COLO668 (cell line): ENCODE results near the gene TIMP3.
"Not testable (repeated sequence)": the region's sequence is repeated elsewhere in the genome, so short reads cannot be mapped to it uniquely, and the experiment has no call there.

Experiments used
- DNase-seq: peaks from one replicate; lab custom pipeline; 2025; ENCODE audit not compliant: unreplicated experiment; lab: John Stamatoyannopoulos, UW

Gene TIMP3

DNA sequence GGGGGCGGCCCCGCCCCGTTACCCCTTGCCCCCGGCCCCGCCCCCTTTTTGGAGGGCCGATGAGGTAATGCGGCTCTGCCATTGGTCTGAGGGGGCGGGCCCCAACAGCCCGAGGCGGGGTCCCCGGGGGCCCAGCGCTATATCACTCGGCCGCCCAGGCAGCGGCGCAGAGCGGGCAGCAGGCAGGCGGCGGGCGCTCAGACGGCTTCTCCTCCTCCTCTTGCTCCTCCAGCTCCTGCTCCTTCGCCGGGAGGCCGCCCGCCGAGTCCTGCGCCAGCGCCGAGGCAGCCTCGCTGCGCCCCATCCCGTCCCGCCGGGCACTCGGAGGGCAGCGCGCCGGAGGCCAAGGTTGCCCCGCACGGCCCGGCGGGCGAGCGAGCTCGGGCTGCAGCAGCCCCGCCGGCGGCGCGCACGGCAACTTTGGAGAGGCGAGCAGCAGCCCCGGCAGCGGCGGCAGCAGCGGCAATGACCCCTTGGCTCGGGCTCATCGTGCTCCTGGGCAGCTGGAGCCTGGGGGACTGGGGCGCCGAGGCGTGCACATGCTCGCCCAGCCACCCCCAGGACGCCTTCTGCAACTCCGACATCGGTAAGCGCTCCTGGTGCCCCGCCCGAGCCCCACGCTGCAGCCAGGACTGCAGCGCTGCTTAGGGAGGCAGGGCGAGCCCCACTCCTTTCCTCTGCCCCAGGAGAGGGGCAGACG, at the start of gene TIMP3:
TSS of gene TIMP3 (plus strand) at position 169 of the 700 bp plus-strand sequence. CDS start at position 466, 297 bp downstream.
- DNase-seq: no peak

DNA sequence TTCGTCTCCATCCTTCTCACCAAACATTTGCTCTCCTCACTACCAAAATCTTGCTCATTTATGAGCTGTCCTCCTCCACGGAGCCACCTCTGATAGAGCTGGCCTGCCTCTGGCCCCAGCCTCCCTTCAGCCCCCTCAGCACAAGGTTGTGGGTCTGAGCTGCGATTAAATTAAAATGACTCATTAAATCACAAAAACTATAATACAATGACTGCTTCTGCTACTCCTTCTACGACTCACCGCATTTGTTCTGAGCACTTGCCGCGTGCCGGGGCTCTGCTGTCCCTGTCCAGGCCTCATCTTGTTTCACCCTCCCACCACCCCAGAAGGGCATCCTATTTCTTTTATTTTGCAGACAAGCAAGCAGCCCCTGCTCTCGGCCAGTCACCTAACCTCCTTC, 49.2 kb upstream of the TIMP3 start:
- no peak for DNase-seq

DNA sequence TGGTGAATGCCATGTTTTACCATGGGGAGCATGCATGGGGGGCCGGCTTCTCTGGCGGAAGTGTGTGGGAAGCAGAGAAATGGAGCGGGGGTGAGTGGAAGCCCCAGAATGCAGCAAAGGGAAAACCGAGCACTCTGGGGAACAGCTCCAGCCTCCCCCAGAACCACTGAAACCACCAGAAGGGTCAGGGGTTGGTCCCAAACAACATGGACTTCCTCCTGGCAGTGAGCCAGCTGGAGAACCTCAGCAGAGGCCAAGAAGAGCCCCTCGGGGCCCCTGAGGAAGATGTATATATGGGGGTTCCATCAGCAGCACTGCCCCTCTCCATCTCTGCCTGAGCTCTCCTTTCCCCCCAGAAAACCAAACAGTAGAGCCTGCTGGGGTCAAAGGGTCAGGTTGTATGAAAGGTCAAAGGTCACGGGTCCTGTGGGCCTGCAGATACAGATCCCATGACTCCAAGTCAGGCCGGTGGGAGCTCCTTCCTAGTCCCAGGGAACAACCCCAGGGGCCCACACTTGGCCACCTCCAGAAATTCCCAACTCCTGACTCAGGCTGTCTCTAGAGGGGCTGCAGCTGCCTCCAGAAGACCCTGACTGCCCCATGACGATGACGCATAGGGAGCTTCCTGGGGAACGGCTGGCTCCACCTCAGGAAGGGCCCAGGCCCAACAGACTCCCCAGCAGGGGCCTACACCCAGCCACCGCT, 48.5 kb upstream of the TIMP3 start:
- DNase-seq: no peak

DNA sequence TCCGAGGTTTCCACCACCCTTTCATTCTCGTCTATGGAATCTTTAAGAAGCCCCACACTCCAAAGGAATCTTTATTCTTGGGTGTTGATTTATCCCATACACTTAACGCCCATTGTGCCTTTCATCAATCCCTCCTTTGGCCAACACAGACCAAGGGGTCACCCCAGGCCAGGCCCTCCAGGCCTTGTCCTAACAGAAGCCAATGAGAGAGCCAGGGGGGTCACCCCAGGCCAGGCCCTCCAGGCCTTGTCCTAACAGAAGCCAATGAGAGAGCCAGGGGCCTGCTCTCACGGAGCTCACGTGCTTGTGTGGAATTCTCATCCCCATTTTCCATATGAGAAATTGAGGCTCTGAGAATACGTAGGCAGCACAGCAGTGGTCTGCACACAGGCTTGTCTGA, 47.9 kb upstream of the TIMP3 start:
- DNase-seq: no peak

DNA sequence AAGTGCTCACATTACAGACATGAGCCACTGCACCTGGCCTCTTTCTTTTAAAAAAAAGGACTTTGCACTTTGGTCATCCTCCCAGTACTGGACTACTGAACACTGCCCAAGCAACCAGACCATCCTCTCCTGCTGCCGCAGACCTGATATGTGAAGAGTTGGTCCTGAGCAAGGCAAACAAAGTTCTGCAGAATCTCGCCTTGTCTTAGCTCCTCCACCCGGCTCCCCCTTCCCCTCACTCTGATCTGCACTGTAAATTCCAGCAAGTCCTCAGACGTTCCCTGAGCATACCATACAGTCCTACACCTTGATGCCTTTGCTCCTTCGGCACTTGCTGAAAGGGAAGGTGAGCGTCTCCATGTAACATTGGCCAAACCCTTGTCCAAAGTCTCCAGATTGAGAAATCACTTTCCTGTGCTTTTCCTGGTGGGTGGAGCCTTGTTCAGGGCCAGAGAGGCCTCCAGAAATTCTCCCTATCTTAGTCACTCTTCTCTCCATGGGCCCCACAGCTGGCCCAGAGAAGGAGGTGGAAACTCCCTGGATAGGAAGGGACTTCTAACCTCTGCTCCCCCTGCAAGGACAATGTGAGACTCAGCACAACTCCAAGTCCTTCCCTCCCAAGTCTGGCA, 47.0 kb upstream of the TIMP3 start:
- DNase-seq: no peak

DNA sequence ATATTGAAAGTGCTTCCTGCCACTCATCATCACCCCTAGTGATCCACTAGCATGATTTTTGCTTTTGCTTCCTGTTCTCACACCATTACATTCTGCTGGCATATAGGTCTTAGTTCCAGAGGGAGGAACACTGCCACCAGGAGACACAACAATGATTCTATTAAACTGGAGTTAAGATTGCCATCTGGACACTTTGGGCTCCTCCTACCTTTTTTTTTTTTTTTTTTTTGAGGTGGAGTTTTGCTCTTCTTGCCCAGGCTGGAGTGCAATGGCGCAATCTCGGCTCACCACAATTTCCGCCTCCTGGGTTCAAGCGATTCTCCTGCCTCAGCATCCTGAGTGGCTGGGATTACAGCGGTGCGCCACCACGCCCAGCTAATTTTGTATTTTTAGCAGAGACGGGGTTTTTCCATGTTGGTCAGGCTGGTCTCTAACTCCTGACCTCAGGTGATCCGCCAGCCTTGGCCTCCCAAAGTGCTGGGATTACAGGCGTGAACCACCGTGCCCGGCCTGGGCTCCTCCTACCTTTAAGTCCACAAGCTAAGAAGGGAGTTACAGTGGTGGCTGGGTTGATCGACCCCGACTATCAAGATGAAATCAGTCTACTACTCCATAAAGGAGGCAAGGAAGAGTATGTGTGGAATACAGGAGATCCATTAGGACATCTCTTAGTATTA, 44.3 kb upstream of the TIMP3 start:
- not testable (repeated sequence) for DNase-seq

DNA sequence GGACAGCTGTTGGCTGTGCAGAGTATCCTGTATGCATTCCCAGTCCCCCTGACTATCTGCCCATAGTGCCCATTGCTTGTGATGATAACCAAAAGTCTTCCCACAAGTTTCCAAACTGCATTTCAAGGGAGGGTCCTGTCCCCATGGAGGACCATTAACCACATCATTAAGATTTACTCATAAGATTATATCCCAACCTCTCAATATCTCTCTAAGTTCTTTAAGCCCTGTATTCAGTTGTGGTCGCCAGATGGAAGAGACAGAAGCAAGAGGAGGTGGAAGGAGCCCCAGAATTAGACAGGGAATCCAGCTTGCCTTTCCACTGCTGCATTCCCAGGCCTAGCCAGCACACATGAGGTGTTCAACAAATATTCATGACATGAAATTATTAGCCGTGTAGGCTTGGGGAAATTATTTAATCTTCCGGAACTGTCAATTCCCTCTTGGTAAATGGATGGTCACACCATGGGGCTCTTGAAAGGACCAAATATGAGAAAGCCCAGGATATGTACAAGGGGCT, 42.6 kb upstream of the TIMP3 start:
- no peak for DNase-seq

DNA sequence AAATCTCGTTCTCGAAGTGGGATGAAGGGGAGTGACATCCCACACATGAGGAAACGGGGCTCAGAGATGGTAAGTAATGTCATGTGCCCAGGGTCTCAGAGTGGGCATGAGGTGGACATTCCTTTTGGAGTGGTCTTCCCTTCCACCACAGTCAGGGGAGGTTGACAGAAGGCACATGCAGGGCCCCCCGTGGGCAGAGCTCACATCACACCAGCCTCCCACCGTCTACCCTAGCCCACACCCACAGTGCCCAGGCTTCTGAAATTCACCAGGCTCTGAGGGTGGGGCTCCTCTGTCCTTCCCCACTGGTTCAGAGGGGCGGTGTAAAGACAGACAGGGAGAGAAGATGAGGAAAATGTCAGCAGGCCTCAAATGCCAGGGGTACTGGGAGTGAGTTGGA, 41.1 kb upstream of the TIMP3 start:
- DNase-seq: no peak

DNA sequence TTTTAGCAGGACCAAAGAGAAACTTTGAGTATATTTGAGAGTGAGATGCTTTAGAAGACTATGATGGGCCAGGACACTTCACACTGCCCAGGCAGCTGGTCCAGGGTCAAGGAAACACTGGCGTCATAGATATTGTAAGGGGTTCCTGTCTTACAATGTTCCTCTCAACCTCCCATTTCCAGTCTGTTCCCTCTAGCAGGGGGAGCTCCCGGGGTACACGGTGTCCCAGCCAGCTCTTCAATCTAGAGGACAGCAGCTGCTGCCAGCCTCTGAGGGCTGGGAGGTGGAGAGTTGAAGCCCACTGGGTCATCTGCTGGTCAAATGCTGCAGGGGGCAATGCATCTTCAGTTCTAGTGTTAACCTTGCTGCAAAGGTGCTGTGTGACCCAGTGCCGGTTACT, 40.7 kb upstream of the TIMP3 start:
- no peak for DNase-seq

DNA sequence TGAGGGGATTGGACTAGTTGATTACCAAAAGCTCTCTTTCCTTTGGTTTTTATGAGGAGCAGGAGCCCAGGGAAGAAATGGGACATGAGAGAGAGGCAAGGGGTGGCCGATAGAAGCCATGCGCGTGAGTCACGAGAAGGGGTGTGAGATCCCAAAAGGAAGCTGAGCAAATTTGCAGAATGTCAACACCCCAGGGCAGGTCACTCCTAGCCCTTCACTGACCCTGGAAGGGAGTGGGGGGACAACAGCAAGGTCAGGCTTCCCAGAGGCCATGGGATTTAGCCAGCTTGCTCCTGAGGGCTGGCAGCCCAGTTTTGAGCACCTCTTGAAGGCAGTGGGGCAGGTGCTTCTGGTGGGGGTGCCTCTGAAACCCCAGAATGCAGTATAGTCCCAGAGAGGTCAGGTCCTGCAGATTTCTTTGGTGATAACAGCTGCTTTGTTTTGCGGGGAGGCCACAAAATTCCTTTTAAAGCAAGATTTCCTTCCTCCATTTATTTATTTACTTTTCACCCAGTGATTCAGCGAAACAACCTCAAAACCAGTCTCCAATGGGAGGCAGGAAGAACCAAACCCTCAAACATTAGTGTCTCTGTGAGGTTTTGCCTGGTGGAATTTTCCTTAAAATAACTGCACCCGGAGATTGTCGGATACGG, 40.1 kb upstream of the TIMP3 start:
- DNase-seq: no peak

DNA sequence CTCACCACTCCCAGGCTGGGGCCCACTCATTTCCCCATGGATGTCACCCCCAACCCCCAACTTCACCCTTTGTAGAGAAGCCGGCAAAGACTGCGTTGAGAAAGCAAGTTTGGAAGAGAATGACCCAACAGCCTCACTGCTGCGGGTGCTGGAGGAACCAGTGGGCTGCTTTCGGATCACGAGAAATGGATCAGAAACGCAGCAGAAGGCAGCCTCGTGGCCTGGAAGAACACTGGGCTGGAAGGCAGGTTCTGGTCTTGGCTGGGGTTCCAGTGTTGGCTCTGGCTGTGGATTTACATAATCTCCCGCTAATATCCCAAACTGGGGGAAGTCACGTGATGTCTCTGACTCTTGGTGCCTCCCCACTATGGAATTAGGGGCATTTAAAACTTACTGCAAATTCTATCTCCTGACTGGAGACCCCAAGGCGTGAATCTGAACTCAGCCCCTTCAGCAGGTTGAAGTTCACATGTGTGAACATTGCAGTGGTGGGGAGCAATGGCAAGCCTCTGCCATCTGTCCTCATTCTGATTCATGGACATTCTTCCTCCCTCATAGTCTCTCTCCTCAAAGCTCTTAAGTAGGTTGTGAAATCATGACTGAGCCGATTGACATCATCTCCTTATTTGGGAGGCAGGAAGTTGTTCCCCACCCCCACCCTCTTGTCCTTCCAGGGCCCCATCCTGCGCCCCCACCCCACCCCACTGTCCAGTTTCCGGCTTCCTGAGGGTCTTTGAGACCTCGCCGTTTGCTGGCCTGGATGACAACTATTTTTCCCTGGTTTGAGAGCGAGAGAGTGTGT, 37.0 kb upstream of the TIMP3 start:
- DNase-seq: no peak

DNA sequence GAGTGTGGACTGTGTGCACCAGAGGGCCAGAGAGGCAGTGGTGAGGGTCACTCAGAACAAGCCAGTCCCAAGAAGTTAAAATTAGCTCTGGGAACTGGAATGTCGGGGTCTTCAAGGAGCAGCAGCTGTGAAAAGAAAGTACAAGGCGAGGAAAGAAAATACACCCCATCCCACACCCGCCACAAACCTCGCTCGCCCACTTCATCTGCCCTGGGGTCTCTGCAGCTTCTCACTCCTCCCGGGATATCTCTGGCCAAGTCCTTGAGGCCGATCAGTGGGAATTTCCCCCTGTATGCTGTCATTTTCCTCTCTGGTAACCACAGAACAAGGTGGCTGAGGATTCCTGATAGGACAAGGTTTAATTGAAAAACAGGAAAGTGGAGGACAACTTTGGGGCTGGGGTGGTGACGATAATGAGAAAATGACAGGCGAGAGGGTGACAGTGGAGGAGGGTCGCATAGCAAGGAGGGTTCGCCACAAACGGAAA, 36.3 kb upstream of the TIMP3 start:
- no peak for DNase-seq

DNA sequence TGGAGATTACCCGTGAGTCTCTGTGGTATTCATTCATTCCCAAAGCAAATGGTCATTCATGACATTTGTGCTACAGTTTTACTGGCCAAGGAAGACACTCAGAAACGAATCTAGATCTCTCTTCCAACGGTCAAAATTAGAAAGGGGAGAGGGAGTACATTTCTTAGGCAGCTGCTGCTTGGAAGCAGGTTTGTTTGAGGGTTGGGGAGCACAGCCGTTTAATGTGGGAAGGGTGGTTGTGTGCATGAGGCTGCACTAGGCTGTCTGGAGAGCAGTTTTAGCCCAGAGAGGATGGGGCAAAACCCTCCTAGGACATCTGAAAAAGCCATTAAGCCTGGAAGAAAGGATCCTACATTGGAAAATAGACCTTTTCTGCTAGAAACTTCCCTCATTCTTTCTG, 29.7 kb upstream of the TIMP3 start:
- no peak for DNase-seq

DNA sequence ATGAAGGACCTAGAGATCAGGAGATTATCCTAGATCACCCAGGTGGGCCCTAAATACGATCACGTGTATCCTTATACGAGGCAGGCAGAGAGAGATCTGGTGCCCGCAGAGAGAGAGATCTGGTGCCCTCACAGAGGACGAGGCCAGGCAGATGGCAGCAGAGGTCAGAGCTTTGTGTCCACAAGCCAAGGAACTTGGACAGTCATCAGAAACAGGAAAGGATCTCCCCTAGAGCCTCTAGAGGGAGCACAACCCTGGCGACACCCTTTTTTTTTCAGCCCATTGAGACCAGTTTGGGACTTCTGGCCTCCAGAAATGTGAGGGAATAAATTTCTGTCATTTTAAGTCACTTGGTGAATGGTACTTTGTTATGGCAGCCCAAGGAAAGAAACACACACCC, 25.5 kb upstream of the TIMP3 start:
- no peak for DNase-seq

DNA sequence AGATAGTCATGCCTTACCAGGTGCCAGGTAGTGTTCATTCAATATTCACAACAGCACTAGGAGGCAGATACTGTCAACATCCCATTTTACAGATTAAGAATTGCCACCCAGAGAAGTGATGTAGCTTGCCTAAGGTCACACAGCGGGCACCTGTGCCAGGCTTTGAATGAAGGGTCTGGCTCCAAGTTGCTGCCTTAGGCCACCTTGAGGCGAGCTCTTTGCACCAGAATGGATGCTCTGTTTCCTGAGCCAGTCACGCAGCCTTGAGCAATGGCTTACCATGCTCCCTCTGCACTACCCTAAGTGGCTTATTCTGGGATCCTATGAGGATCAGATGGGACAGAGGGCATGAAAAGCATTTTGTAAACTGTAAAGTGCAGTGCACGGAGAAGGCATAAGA, 25.1 kb upstream of the TIMP3 start:
- DNase-seq: no peak

DNA sequence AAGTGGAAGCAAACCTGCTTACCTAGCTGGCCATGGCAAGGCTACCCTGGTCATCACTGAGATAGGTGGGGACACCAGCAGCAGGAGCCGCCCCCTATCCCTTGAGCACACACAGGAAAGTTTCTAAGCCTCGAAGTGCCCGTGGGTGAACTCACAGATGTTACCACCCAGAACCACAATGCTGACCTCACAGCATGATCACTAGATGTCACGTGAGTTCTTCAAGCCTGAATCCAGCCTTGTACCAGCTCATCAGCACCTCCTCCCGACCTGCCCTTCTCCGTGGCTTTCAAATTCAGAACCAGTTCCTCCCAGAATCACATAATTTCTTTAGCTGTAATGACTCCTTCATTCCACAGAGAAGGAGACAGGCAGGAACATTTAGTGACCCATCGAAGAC, 24.7 kb upstream of the TIMP3 start:
- DNase-seq: no peak

DNA sequence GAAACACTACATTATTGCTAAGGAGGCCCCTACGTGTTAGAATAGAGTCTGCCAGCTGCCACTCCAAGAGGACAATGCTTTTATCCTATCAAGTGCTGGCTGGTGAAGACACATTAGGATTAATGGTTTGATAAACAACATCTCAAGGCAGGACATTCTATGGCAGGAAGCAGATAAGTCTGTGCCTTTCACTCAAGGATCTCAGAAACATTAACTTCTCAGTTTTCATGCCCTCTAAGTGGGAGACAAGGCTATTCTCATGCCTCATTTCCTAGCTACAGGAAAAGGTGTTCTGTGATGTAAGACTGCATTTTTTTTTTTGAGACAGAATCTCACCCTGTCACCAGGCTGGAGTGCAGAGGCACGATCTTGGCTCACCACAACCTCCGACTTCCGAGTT, 23.5 kb upstream of the TIMP3 start:
- no peak for DNase-seq

DNA sequence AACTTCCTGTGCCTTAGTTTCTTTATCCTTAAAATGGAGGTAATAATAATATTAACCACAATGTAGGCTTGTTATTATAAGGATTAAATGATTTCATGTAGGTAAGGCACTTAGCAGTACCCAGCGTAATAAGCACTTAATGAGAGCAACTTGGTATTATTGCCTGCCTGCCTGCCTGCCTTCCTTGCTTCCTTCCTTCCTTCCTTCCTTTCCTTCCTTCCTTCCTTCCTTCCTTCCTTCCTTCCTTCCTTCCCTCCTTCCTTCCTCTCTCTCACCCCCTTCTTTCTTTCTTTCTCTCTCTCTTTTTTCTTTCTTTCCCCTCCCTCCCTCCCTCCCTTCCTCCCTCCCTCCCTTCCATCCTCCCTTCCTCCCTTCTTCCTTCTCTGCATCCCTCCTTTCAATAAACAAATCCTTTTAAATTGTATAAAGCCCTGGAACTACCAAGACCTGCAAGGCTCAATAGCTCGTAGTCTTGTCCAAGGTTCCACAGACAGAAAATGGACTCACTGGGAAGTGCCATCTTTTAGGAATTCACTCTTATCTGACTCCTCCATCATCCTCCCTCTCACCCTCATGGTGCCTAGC, 20.7 kb upstream of the TIMP3 start:
- no peak for DNase-seq

DNA sequence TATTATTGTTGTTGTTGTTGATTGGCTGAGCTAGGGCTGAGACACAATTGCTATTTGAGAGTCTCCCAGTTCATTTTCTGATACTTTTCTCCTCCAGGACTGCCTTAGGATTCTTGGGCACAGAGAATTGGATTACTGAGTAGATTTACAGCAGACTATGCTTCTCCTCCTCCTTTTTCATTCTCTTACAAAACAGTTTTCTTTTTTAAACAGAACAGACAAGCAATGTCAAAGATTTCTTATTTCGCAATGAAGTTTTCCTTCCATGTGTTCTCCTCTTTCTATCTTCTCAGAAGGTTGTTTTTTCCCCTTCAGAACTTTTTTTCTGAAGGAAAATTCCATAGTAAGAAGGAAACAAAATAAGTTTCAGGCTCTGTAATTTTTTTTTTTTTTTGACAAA, 19.8 kb upstream of the TIMP3 start:
- no peak for DNase-seq
